ENCODE data around the gene HLA-G. TPM values are rescaled to one million over a fixed set of nuclear protein-coding genes. Genes with fewer than 3 reads are reported as not detected.

Gene HLA-G
- polyA plus RNA-seq, 1 experiment, result not detected

GRCh38 chr6:29810371-29810770, 17.3 kb upstream of the HLA-G start:
- no peak overlapping the region for H3K4me3 ChIP-seq (ENCODE audit: low read depth, low read length)
- ChIA-PET CTCF (no interaction called here), POLR2A (no interaction called here)
- no peak for DNase-seq (ENCODE audit: low read depth, low spot score)
- H3K27ac ChIP-seq (ENCODE audit: low read depth, low read length), result no peak overlapping the region
- H3K27me3 ChIP-seq (ENCODE audit: control insufficient read depth, insufficient read depth, low read length), result no peaks in the 10 kb centered on the region
- no peak for TF ChIP-seq CTCF (IDR thresholded peaks at IDR 0.05; ENCODE audit: low read depth, low read length)
- no peaks in the 10 kb centered on the region for H3K9me3 ChIP-seq (ENCODE audit: control insufficient read depth, insufficient read depth, low read length)

GRCh38 chr6:29811377-29811776, 16.2 kb upstream of the HLA-G start:
- H3K9me3 ChIP-seq (ENCODE audit: control insufficient read depth, insufficient read depth, low read length), result no peaks in the 10 kb centered on the region
- H3K4me3 ChIP-seq (ENCODE audit: low read depth, low read length), result no peak overlapping the region
- H3K27me3 ChIP-seq (ENCODE audit: control insufficient read depth, insufficient read depth, low read length), result no peaks in the 10 kb centered on the region
- DNase-seq (ENCODE audit: low read depth, low spot score), result no peak
- POLR2A ChIA-PET, result no interaction called here
- TF ChIP-seq CTCF (IDR thresholded peaks at IDR 0.05; ENCODE audit: low read depth, low read length), result no peak
- CTCF ChIA-PET, result no interaction called here
- H3K27ac ChIP-seq (ENCODE audit: low read depth, low read length), result no peak overlapping the region

- no peak for DNase-seq (ENCODE audit: low read depth, low spot score)
- no peak for TF ChIP-seq CTCF (IDR thresholded peaks at IDR 0.05; ENCODE audit: low read depth, low read length)
- no peak overlapping the region for H3K4me3 ChIP-seq (ENCODE audit: low read depth, low read length)
- ChIA-PET CTCF (no interaction called here), POLR2A (no interaction called here)
- H3K27ac ChIP-seq (ENCODE audit: low read depth, low read length), result no peak overlapping the region
- H3K27me3 ChIP-seq (ENCODE audit: control insufficient read depth, insufficient read depth, low read length), result no peaks in the 10 kb centered on the region
- no peaks in the 10 kb centered on the region for H3K9me3 ChIP-seq (ENCODE audit: control insufficient read depth, insufficient read depth, low read length)
These were observed 14.6 kb upstream of the HLA-G start for GRCh38 chr6:29813066-29813465.

- ChIA-PET POLR2A (no interaction called here), CTCF (no interaction called here)
- H3K9me3 ChIP-seq (ENCODE audit: control insufficient read depth, insufficient read depth, low read length), result no peaks in the 10 kb centered on the region
- H3K4me3 ChIP-seq (ENCODE audit: low read depth, low read length), result no peak overlapping the region
- H3K27ac ChIP-seq (ENCODE audit: low read depth, low read length), result no peak overlapping the region
- DNase-seq (ENCODE audit: low read depth, low spot score), result no peak
- TF ChIP-seq CTCF (IDR thresholded peaks at IDR 0.05; ENCODE audit: low read depth, low read length), result no peak
- H3K27me3 ChIP-seq (ENCODE audit: control insufficient read depth, insufficient read depth, low read length), result no peaks in the 10 kb centered on the region
These were observed 13.8 kb upstream of the HLA-G start for GRCh38 chr6:29813809-29814208.

GRCh38 chr6:29814379-29815117, 13.1 kb upstream of the HLA-G start:
- H3K27ac ChIP-seq (ENCODE audit: low read depth, low read length), result no peak overlapping the region
- ChIA-PET CTCF (no interaction called here), POLR2A (no interaction called here)
- H3K9me3 ChIP-seq (ENCODE audit: control insufficient read depth, insufficient read depth, low read length), result no peaks in the 10 kb centered on the region
- TF ChIP-seq CTCF (IDR thresholded peaks at IDR 0.05; ENCODE audit: low read depth, low read length), result no peak
- no peaks in the 10 kb centered on the region for H3K27me3 ChIP-seq (ENCODE audit: control insufficient read depth, insufficient read depth, low read length)
- H3K4me3 ChIP-seq (ENCODE audit: low read depth, low read length), result no peak overlapping the region
- DNase-seq (ENCODE audit: low read depth, low spot score), result no peak
